HG03571 (cell line): ENCODE data around the gene PAMR1.

Experiments used
- ATAC-seq: cut with Tn5 transposase; IDR thresholded peaks from one replicate; pipeline ENCODE4 v1.9.1; 2021; ENCODE audit not compliant: unreplicated experiment

PAMR1 gene

GRCh38 chr11:35407041-35407440, 118.4 kb downstream of the PAMR1 start:
- no peak for ATAC-seq

GRCh38 chr11:35404388-35404775, 121.0 kb downstream of the PAMR1 start:
- no peak for ATAC-seq

- no peak for ATAC-seq
Observed at GRCh38 chr11:35403765-35404387, 121.5 kb downstream of the PAMR1 start.

GRCh38 chr11:35402751-35403660, 122.4 kb downstream of the PAMR1 start:
- ATAC-seq = no peak

GRCh38 chr11:35398881-35399280, 126.5 kb downstream of the PAMR1 start:
- ATAC-seq = no peak

GRCh38 chr11:35394941-35395340, 130.5 kb downstream of the PAMR1 start:
- ATAC-seq = no peak

GRCh38 chr11:35393098-35393497, 132.3 kb downstream of the PAMR1 start:
- no peak for ATAC-seq

GRCh38 chr11:35391922-35392688, 133.3 kb downstream of the PAMR1 start:
- no peak for ATAC-seq

- ATAC-seq = peak; percentile 81
Observed at GRCh38 chr11:35390737-35391682, 134.4 kb downstream of the PAMR1 start.

- no peak for ATAC-seq
Observed at GRCh38 chr11:35389897-35390465, 135.4 kb downstream of the PAMR1 start.

GRCh38 chr11:35389112-35389511, 136.3 kb downstream of the PAMR1 start:
- no peak for ATAC-seq

GRCh38 chr11:35388061-35388460, 137.4 kb downstream of the PAMR1 start:
- ATAC-seq = no peak

GRCh38 chr11:35387111-35387982, 138.1 kb downstream of the PAMR1 start:
- ATAC-seq = no peak

- ATAC-seq = no peak
Observed at GRCh38 chr11:35383953-35384352, 141.5 kb downstream of the PAMR1 start.
